Eye (tissue), 1 donor: ENCODE measurements around the gene HS1BP3.

ENCODE experiments used
- DNase-seq: peaks from one replicate; pipeline ENCODE4 v3.0.0-alpha.2; 2015

Gene HS1BP3

DNA sequence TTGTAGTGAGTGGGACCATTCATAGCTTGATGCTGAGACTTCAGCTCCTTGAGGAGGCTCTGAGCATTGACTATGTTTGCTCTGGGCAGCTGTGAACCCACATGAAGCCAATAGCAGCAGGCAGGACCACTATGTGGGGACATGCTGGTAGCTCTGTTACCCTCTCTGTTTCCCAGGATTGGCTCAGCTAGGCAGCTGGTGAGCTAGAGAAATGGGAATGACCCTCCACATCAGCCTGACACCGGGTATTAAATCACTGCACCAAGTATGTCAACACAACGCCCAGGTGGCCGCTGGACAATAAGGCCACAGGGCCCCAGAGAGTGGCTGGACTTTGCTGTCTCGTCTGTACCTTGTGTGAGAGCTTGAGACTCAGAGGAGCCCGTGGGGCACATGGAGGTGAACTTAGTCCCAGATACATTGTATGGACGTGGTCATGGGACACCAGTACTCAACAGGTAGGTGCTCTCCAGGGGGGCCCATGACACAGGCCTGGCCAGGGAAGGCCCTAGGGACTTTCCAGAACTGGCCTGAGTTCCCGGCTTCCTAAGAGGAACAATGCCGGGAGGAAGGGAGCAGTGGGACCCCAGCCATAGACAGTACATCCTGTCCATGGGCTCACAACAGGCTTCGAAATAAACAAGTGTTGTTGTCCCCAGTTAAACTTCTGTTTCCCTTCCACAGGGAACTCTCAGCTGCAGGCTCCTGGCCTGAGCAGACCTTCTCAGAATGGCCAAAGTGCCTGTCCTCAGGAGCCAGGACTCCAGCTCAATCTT is 35.2 kb downstream of the HS1BP3 start:
- DNase-seq, result no peak

DNA sequence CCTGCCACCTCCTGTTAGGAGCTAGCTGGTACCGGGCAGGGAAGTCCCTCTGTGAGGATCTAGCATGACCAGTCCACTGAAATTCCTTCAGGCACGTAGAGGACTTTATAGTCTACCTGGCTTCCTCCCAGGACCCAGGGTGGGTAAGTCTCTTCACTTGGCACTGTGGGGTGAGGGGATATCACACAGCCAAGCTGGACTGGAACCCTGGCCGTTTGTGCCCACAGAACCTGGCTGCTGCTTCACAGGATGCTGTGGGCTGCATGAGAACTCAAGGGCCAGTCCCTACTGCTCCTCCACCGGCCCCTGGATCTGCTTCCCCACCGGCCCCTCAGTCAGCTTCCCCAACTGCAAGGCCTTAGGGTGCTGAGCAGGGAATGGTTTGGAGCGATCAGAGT is 35.8 kb downstream of the HS1BP3 start:
- DNase-seq, result no peak

DNA sequence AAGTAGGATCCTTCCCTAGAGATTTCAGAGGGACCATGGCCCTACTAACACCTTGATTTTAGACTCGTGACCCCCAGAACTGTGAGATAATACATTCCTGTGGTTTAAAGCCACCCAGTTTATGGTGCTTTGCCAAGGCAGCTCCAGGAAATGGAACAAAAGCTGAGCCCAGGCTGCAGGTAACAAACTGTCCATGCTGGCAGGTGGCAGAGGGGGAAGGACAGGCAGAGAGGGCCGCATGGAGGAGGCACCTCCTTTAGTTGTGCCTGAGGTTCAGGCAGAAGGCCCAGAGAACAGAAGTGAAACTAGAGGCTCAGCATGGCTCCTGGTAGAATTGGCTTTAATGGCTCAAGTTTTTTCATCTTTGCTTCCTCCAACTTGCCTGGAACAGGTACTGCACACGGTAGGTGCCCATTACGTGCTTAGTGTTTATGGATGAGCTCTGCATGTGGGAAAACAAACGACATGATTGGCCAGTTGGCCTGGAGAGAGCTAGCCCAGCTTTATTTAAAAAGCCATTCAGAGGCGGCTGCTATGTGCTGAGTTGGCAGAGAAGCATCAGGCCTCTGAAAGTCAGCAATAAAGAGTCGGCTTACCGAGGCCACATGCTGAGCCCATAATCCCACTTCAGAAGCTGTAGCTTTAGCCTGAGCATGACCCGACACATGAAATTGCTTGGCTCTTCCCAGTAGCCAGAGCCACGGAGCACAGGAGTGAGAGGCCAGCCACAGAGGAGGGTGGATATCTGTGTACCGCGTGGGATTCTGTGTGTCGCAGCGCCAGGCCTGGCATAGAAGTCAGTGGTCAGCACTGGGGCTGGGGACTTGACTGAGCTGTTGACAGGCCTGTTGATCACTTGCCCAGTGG is 36.5 kb downstream of the HS1BP3 start:
- peak; percentile 77 for DNase-seq

DNA sequence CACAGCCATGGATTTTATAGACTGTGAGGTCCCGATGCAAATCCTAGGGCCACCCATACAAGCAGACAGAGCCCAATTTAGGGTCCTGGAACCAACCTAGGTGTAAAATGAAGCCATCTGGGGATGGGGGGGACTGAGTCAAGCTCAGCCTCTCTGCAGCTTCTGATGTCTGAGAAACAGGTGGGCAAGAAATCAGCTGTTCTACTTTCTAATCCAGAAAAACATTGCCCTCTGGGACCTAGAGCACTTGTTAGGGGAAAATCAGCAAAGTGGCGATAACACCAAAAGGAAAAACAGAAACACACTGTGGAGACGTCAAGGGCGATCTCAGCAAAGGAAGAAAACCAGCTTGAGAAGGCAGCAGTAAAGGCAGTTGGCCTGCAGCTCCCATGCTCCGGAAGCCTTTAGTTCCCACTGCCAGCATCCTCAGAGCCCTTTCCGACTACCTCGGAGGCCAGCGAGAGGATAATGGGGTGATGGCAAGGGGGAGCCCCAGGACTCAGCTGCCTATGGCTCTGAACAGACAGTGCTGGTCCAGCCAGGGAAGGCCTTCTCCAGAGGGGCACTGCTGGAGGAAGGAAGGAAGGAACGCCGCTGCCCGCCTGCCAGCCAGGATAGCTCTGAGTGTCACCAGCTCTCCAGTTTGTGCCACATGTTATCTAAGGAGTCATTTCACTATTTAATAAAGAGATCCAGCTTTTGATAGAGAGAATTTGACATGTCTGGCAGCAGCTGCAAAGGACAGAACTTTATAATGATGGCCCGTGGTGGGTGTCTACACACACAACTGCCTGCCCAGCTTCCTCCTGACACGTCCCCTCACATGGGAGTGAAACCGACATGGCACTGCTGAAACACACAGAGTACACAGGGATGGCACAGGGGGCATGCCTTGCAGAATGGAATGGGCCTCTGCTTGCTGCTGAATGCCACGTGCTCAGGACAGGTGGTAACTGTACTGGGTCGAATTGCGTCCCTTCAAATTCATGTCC is 37.7 kb downstream of the HS1BP3 start:
- DNase-seq, result no peak

DNA sequence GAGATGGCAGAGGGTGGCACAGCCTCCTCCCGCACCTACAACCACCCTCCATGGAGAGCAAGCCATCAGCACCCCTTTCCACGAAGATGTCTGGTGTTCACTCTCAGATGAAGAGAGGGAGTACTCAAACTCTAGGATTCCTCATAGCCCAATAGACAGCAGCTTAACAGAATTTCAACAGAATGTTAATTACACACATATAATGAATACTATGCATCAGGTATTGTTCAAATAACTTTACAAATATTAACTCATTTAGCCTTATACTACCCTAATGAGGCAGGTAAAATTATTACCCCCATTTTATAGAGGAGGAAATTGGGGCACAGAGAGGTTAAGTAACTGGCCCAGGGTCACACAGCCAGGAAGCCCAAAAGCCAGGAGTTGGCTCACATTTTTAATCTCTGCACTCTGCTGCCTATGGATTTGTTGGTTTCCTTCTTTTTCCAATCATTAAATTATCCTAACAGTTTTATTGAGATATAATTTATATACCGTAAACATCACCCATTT is 39.0 kb downstream of the HS1BP3 start:
- DNase-seq, result no peak

DNA sequence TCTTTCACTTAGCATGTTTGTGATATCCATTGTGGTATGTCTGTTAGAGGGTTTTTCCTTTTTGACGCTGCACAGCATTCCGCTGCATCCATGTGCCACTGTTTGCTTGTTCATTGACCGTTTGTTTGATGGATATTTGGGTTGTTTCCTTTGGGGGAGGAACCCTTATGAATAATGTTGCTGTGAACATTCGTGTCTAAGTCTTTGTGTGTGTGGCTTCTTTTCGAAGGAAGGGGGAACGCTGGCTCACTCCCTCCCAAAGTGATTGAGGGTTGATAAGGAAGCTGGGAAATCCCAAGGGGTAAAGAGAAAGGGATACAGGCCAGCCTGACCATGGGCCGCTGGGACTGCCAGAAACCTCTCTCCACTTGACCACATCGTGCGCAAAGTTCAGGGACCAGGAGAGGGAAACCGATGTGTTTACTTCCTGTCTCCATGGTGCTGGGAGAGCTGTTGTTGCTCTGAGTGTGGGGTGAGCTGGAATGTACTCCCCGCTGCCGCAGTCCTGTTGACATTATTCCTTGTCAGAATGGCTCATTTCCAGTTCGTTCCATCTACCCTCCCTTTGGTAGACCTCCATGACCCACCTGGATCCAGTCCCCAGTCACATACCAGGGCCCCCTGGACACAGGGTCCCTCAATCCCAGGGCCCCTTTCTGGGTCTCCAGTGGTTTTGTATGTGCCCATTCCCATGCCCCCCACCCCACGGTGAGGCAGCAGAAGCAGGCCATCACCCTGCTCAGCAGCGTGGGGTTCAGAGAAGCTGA is 39.6 kb downstream of the HS1BP3 start:
- peak; percentile 57 for DNase-seq

DNA sequence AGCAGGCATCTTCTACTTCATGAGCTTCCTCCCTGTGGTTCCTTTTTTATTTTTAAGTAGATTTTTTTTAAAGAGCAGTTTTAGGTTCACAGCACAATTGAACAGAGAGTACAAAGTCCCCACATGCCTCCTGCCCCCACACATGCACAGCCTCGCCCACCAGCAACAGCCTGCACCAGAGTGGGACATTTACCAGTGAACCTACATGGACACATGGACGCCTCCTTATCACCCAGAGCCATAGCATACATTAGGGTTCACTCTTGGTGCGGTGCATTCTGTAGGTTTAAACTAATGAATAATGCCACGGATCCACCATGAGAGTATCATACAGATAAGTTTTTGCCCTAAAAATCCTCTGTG is 40.9 kb downstream of the HS1BP3 start:
- no peak for DNase-seq

DNA sequence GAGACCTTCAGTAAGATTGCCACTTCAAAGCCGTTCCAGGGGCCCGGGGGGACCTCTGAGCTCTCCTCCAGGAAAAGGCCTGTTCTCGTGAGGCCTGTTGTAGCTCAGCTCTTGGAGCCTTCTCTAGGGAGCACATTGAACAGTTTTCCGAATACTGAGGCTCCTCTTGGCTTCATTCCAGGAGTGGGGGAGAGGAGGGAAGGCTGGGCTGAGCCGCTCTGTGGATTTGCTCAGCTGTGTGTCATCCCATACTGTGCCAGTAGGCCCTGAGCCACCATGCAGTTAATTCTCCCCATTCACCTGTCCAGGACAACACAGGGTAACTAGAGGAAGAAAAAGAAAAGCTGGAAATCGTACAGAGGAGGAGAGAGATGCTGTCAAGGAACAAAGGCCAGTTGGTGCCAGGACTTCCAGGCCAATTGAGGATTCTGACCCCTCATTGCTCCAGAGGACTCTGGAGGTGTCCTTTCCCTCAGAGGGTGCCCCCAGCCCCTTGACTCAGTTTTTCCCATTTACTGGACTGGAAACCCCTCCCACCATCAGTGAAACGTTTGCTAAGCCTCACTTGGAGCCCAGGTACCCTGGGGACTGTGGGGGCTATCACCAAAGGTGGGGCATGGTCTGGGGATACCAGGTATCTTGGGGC is 41.4 kb downstream of the HS1BP3 start:
- DNase-seq, result peak; percentile 76

DNA sequence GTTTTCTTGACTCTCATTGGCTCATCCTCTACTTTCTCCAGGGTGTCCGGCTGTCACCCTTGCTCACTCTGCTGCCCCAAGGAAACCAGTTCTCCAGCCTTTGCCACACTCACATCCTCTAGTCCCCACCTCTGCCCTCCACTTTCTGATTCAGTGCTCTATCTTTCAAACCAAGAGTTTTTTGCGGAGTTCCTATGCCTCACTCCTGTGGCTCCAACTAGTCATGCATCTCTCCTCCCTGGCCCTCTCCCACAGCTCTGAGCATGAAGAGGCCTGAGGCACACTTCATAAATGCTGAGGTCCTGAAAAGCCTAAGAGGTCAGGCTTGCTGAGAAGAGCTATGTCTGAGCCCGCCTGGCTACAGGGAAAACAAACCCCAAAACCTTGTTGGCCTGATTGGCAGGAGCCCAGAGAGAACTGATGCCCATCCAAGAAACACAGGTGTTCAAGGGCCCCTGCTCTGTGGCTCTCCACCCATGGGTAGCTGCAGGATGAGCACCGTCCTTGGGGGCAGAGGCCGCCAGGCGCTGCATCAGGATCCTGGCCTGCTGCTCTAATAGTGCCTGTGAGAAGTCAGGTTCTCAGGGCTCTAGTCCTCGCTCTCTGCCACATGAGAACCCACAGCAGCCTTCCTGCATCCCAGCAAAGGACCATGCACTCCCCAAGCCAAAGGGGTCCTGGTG is 42.1 kb downstream of the HS1BP3 start:
- no peak for DNase-seq

DNA sequence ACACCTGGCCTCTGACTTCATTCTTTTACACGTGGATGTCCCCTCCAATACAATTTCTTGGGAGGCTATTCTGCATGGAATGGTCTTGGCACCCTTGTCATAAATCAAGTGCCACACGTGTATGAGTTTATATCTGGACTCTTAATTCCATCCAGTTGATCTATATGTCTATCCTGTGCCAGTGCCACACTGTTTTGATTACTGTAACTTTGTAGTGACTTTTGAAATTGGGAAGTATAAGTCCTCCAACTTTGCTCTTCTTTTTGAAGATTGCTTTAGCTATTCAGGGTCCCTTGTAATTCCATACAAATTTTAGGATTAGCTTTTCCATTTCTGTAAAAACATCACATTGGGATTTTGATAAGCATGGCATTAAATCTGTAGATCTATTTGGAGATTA is 43.5 kb downstream of the HS1BP3 start:
- no peak for DNase-seq

DNA sequence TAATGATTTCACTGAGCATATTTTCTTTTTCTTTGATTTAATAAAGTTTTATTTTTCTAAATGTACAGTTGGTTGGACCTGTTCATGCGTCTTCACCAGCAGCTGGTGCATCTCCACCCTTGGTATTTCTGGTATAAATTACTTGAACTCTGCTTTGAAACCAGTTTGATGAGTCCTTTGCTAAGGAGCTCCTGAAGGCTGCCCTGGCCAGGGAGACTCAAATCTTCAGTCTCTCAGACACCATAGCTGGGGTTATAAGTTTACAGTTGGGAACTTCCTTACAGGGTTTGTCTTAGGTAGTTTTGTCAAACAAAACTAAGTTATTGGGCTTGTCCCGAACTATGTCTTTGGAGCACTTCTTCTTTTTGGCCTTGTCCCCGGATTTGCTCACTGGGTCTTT is 44.7 kb downstream of the HS1BP3 start:
- DNase-seq, result no peak

DNA sequence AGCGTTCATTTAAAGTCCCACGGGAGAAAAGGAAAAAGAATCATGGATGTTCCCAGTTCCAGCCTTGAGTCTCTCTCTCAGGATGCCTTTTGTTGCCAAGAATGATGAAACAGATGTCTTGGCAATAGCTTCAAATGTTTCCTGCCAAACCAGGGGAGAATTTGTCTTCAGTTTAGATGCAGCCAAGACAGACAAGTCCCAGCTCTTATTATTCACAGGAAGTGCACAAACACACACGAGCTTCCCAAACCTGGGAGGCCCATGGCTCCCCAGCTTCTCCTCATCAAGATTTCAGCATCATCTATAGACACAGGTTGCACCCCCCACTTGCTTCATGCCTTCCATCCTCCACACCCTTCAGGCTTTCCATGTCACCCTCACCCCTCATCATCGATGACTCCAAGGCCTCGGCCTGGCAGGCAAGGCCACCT is 45.9 kb downstream of the HS1BP3 start:
- DNase-seq, result no peak

DNA sequence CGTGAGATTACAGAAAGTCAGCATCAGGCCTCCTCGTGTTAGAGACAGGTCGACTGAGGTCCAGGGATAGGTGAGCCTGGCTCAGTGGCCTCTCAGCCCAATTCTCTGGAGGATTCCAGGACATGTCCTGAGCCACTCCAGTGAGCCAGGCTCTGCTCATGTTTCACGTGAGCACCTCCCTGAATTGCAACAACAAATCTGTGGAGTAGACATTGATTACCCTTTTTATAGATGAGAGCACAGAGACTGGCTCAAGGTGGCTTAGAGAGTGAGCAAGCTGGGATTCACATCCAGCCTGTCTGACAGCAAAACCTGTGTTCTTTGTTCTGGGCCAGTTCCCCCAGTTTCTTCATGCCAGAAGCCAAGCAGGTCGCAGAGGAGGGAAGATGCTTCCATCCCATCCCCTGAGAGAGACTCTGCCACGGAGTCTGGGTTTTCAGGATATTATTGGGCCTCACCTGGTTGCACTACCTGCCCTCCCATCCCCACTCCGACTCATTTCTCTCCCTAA is 46.4 kb downstream of the HS1BP3 start:
- DNase-seq, result no peak

DNA sequence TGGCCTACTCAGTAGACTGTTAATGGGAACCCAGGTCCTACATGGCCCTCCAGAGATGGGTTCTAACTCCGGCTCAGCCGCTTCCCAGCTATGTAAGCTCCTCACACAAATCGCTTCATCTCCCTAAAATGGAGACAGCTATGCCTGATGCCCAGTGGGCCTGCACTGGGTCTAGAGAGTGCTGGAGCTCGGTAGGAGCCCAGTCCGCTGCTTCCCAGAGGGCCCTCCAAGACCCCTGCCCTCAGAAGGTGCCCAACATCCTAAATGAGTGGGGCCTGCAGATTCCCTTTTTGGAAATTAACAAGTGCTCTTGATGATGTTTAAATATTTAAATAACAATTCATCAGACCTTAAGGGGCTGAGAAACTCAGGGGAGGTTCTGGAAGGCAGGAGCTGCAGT is 47.1 kb downstream of the HS1BP3 start:
- DNase-seq, result no peak

DNA sequence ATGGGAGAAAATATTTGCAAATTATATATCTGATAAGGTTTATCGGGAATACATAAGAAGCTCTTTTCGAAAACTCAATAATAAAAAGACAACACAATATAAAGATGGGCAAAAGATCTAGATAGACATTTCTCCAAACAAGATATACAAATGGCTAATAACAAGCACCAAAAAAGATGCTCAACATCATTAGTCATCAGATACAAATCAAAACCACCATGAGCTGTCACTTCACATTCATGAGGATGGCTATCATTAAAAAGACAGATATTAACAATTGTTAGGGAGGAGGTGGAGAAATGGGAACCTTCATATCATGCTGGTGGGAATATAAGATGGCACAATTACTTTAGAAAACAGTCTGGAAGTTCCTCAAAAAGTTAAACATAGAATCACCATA is 48.1 kb downstream of the HS1BP3 start:
- DNase-seq, result no peak

DNA sequence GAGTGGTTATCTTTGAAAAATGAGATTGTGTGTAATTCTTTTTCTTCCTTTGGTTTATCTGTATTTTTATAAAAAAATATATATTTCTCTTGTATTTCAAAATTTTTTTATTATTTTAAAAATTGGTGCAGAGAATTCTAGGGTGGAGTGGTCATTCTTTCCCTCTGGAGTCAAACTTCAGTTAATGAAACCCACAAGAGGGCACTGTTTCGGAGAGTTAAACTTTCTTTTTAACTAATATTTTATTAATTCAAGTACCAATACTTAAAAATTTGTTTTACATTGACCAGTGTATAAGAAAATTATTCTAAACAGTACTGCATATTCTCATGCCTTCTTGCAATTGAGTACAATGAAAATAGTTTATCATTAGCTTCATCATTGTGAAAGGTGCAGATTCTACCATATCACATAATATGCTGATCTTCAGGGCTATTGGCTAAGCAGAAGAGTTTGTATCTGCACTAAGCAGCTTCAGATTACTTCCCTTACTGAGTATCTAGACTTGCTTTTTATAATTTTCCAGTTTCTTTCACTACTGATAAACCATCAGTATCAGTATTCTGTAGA is 50.1 kb downstream of the HS1BP3 start:
- no peak for DNase-seq

DNA sequence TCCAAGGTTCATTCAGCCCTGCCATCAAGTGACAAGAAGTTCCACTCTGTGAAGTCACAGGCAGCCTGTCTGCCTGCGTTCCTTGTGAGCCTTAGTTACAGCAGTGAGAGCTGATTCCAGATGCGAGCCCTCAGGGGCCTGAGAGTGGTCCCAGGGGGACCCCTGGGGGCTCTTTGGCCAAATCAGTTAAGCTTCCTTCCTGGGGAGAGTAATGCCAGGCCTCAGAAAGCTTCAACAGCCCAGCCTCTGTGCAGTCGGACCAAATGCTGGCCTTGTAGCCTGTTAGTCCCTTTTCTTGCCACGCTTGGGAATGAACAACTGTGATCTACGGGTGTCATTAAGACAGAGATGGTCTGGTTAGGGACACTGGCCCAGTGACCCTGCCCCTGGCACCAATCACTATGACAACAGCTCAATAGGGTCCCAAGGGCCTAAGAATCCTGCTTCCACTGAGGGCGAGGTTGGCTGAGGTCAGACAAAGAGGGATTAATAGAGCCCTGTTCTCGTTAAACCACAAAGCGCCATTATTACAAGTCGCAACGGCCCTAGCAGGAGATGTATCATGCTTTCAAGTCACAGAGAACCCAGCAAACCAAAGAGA is 50.9 kb downstream of the HS1BP3 start:
- peak; percentile 69 for DNase-seq

DNA sequence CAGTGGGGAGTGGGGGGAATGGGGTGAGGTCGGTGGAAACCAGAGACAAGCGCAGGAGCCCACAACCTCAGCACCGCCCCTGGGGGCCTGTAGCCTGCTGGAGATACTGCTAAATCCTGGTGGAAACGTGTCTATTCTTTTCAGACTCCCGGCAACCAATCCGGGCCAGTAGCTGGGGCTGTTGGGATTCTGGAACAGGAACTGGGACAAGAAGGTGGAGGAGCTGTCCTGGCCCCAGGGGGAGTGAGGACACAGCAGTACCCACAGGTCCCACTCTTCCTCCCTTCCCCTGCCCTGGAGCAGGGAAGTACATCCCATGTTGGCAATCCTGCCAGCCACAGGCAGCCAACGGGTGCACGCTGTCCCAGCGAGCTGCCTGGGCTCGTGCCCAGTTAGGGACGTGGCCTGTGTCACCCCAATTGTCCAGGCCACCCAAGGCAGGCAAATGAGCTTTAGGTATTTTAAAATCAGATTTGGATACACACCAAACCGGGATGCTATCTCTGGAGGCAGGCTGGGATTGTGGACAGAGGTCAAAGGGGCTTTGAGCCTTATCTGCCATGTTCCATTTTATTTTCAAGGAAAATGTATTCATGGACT is 51.8 kb downstream of the HS1BP3 start:
- DNase-seq, result no peak

DNA sequence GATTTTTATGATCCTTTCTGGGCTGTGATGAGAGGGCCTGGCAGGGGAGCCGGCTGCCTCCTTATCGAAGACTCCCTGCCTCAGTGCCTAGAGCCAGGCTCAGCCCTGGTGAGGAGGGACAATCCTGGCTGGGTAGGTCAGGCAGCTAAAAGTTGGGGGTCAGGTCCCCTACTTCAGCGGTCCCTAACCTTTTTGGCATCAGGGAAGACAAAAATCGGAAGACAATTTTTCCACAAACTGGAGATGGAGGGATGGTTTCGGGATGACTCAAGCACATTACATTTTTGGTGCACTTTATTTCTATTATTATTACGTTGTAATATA is 53.1 kb downstream of the HS1BP3 start:
- DNase-seq, result no peak
